GM19023 (cell line): Measurements from ENCODE around the gene DDAH2.

Source experiments
- ATAC-seq: cut with Tn5 transposase; IDR thresholded peaks from one replicate; pipeline ENCODE4 v1.9.1; 2021; ENCODE audit warnings: mild to moderate bottlenecking, moderate library complexity; ENCODE audit not compliant: unreplicated experiment

Gene DDAH2

GRCh38 chr6:31691564-31692108, 37.5 kb downstream of the DDAH2 start:
- no peak for ATAC-seq

GRCh38 chr6:31691078-31691463, 38.0 kb downstream of the DDAH2 start:
- ATAC-seq, result no peak

DNA sequence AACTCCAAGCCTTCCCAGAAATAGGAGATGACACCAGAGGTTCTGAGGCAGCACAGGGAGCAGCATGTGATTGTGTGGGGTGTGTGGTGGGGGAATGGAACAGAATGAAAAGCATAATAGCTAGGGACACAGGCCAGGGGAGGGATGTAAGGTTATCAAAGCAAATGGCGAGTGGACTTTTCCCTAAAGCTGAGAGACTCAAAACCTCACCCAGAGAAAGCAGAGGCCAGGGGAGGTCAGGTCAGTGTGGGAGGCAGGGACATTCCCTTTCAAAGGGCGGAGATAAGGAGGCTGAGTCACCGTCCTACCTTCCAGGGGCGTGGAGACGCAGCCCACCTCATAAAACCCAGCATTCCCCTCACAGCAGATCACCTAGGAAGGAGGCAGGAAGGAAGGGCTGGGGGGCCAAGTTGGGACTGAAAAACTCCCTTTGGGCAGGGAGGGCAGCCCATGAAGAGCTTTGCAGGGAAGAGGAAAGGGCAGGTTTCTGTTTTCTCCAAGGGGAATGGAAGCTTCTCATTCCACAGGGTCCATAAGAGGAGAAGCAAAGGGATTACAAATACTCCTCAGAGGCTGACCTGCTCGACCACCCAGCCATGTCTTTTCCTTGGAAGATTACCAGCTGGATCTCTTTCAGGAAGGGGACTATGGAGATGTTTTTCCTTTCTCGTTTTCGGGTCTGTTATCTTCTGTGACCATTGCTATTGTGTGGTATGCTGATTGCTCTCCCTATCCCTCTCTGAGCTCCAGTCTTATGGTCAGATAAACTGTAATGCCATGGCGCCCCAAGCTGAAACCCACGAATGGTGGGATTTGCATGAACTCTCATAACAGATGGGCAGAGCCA, 38.6 kb downstream of the DDAH2 start:
- no peak for ATAC-seq

DNA sequence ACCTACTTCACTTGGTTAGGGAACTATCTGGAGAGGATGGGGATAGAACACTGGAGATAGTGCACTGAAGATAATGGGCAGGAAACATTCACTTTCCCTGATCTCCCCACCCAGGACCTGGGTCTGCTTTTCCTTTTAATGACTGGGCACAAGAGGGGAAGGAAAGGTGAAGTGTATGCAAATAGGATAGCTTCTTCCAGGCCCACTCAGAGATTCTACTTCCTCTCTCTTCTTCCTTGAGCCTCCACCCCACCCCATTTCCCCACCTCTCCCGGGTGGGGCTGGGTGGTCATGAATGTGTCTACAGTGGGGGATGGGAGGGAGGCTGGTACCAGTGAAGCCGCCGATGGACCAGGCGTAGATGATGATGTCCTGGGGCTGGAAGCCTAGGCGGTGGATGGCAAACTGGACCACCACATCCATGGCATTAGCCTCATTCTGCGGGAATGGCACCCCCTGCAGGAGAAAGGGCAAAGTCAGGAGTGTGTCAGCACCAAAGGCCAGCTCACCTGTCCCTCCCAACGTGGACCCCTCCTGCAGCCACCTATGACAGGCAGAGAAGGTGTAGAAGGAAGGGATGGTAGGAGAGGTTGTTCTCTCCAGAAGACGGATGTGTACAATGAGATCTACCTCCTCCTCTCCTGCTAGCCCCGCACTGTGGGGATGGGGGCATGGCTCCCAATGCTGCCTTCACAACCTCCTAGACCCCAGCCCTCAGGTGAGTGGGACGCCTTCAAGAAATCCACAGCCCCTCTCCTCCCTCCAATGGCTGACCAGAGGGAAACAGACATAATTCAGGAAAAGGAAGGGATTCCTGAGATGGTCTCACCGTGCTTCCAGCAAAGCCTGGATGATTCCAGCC, 39.6 kb downstream of the DDAH2 start:
- ATAC-seq, result no peak

- no peak for ATAC-seq
Measured at GRCh38 chr6:31687860-31688693, 41.0 kb downstream of the DDAH2 start.

DNA sequence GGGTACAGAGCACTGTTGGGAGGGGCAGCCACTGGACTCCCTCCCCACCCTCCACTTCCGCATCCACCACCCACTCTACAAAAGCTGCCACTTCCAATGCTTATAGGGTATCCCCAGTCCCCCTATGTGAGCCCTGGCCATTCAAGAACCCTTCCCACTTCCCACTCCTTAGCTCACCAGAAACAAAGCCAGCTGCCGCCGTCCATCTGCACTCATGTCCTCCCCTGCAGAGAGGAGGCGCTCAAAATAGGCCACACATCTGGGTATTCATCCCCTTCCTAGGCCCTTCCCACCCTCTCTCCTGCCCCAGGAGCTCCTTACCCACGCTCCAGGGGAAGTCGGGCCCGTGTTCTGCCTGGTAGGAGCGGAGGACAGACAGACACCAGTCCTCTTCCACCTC, 41.8 kb downstream of the DDAH2 start:
- no peak for ATAC-seq

GRCh38 chr6:31686483-31686882, 42.6 kb downstream of the DDAH2 start:
- ATAC-seq, result no peak

DNA sequence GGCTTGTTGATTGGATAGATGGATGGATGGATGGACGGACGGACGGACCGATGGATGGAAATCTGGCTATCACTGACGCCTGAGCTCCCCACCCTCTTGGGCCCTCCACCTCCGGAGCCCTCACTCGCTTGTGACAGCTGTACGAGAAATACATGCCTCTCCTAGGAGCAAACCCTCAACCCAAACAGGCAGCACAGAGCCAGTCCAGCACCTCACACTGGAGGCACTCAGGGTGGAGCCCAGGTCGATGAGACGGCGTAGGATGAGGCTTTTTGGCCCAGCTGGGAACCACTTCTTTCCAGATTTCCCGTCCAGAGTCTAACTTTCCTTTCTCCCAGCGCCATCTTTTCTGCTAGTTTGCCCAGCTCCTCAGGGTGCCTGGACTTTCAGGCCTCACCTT, 45.5 kb downstream of the DDAH2 start:
- ATAC-seq, result no peak

DNA sequence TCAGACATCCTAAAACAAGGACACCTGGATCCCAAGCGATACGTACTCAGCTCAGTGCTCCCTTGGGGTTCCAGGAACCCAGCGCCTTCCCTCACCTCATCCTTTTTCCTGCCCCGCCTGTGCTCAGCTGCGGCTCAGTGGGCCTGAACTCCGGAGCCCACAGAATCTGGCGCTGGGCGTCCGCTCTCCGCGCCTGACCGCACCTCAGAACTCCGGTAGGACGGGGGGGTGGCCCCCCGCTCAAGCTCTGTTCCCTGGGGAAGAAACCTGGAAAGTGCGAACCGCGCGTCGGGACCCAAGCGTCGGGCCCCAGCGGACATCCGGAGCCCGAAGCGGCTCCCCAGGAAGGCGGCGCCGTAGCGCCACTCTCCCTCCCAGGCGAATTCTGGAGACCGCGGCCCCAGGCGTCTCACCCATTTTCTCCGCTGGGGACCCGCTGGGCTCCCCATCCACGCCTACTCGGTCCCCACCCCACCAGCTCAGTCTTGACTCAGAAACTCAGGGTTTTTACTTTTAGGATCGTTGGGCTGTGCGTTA, 47.9 kb downstream of the DDAH2 start:
- ATAC-seq, result no peak

- no peak for ATAC-seq
Measured at GRCh38 chr6:31680226-31681134, 48.6 kb downstream of the DDAH2 start, which contains the start of gene LY6G5C. TSS of gene LY6G5C (minus strand) at chr6:31681067. CDS start at chr6:31680373, 694 bp downstream.

DNA sequence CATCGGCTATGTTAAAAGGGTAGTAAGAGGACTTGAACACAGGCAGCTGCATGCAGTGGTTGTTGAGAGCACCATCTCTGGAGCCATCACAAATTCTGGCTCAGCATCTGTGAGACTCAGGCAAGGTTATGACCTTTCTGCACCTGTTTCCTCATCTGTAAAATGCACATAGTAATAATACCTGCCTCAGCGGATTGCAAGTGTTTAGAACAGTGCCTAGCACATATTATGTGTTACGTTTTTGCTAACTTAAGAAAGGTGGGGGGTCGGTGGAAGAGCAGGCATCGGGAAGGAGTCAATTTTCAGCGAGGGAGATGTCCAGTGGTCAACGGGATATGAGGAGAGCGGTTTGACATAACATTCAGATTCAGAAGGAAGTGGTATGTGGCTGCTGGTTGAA, 51.1 kb downstream of the DDAH2 start:
- no peak for ATAC-seq
